SU-DHL-6 (cell line): ENCODE data around the gene LAPTM5.

Source experiments
- EZH2phosphoT487 ChIP-seq: fragments of 200-600 bp; sonication (generic), shearing (Covaris generic); conservative IDR thresholded peaks from 2 replicates; pipeline ENCODE4 v1.6.1; 2018; ENCODE audit warnings: mild to moderate bottlenecking, antibody characterized with exemption, low read length, moderate library complexity, mixed read lengths
- TF ChIP-seq, protein P1 (sequence below): fragments of 200-600 bp; sonication (generic); IDR thresholded peaks from one replicate; pipeline ENCODE4 v1.5.1; 2017; ENCODE audit warnings: antibody characterized with exemption, mild to moderate bottlenecking, low read length, moderate library complexity; ENCODE audit not compliant: insufficient read depth, poor library complexity, severe bottlenecking

DNA sequence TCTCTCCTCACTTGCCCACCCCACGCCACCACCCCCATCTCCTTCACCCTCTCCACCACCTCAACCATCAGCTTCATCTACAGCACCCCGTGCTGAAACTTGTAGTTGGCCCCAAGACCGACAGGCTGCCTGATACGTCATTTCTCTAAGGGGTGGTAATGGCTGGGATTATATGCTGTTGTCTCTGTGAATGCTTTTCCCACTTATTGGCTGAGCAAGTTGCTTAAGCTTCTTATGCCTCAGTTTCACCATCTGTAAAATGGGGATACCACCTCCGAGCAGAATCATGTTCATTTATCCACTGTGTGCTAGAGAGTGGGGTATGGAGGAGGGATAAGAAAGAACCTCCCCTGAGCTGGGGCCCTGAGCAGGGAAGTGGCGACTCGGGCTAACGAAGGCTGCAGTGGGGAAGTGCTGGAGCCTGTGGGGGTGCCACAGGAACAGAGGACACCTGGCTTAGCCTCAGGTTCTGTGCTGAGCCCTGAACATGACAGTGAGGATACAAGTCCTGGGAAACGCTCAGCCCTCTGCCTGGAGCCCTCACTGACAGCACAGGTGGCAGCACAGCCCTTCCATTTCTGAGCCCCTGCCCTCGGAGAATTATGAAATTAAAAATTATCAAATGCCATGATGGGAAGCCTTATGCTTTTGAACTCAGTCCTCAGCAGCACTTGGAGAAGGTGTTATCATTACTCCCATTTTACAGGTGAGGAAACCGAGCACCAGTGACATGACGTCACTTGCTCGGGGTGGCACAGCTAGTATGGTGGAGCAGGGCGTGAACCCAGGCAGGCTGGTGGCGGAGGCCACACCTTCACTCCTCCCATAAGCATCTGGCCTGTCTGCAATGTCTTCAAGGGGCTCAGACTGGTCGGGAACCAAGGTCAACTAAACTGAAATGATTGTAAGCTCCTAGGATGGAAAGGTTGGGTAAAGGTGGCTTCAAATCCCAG, 37.0 kb downstream of the LAPTM5 start:
- TF ChIP-seq, protein P1, sequence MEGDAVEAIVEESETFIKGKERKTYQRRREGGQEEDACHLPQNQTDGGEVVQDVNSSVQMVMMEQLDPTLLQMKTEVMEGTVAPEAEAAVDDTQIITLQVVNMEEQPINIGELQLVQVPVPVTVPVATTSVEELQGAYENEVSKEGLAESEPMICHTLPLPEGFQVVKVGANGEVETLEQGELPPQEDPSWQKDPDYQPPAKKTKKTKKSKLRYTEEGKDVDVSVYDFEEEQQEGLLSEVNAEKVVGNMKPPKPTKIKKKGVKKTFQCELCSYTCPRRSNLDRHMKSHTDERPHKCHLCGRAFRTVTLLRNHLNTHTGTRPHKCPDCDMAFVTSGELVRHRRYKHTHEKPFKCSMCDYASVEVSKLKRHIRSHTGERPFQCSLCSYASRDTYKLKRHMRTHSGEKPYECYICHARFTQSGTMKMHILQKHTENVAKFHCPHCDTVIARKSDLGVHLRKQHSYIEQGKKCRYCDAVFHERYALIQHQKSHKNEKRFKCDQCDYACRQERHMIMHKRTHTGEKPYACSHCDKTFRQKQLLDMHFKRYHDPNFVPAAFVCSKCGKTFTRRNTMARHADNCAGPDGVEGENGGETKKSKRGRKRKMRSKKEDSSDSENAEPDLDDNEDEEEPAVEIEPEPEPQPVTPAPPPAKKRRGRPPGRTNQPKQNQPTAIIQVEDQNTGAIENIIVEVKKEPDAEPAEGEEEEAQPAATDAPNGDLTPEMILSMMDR, result no peak
- TF ChIP-seq EZH2phosphoT487, result no peak
